GM12891 (cell line): ENCODE data around the gene ALPI.

Source experiments
- PAX5 ChIP-seq: IDR thresholded peaks from 2 replicates; pipeline ENCODE4 v1.6.1; 2011; ENCODE audit warnings: low read length, moderate library complexity, mild to moderate bottlenecking; ENCODE audit not compliant: insufficient read depth, severe bottlenecking
- POLR2A ChIP-seq: IDR thresholded peaks from 2 replicates; pipeline ENCODE4 v1.6.1; 2011; ENCODE audit warnings: low read depth, low read length, control low read depth
- POLR2AphosphoS5 ChIP-seq: IDR thresholded peaks from 2 replicates; pipeline ENCODE4 v1.6.1; 2011; ENCODE audit warnings: low read depth, low read length, control low read depth
- SPI1 ChIP-seq: IDR thresholded peaks from 2 replicates; pipeline ENCODE4 v1.6.1; 2011; ENCODE audit warnings: low read depth, low read length, control low read depth

DNA sequence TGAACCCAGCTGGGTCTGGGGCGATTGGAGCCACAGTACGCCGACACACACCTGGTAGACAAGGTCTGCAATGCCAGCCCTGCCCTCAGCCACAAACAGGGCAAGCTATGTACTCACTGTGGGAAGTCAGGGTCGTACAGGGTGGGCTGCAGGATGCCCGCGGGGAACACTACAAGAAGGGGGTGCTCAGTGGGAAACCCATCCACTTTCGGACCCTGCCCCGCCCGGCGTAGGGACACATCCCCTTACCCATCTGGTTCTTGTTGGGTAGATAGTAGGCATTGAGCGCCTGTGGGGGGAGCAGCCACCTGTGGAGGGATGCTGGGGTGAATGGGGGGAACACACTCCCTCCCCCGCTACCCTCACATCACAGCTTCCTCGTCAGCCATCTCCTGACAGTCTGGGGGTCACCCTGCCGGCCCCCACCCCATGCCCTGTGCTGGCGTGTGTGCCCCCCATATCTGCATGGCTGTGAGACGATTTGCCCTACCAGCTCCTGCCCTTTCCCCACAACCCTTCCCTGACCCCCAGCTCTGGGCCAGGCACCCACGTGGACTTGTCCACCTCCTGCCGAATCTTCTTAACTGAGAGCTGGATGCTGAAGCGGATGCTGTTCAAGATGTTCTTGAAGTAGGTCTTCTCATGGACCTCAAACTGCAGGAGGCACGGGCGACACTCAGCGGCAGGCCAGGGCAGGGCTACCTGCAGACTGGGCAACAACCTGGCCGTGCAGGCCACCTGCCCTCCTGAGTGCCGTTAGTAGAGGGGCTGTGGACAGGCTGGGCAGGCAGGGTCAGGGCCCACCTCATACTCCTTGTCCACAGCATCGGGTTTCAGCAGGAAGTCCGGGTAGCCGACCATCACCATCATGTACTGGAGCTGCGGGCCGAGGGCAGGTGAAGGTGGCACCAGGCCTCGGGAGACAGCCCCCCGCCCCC, 26.6 kb downstream of the ALPI start:
- TF ChIP-seq POLR2AphosphoS5, result no peak
- TF ChIP-seq POLR2A, result no peak
- no peak for TF ChIP-seq SPI1
- no peak for TF ChIP-seq PAX5
